ENCODE measurements around the gene CHD5. TPM values are rescaled to one million over a fixed set of nuclear protein-coding genes. Genes with fewer than 3 reads are reported as not detected.

CHD5 gene
- total RNA-seq, 1 experiment from 2014 or later = 62.9 TPM

GRCh38 chr1:6125366-6125765 is 54.8 kb downstream of the CHD5 start:
- TF ChIP-seq REST (IDR thresholded peaks at IDR 0.05; ENCODE audit: insufficient read depth in 1 of 2, low read depth in 2 of 2, low read length in 1 of 2) (no peak), SIN3A (IDR thresholded peaks at IDR 0.05; ENCODE audit: borderline replicate concordance, insufficient read depth, low read depth, low read length) (no peak), TCF7L2 (IDR thresholded peaks at IDR 0.05; ENCODE audit: low read depth, low read length) (no peak), POLR2AphosphoS5 (IDR thresholded peaks at IDR 0.05; ENCODE audit: low read depth, low read length) (no peak), CTCF (IDR thresholded peaks at IDR 0.05) (no peak)

GRCh38 chr1:6124746-6125365 is 55.3 kb downstream of the CHD5 start:
- no peaks in the 10 kb centered on the region for H3K9me3 ChIP-seq (ENCODE audit: control insufficient read depth, insufficient read depth, low read depth, low read length)
- TF ChIP-seq SIN3A (IDR thresholded peaks at IDR 0.05; ENCODE audit: borderline replicate concordance, insufficient read depth, low read depth, low read length) (no peak), CTCF (IDR thresholded peaks at IDR 0.05) (no peak), REST (IDR thresholded peaks at IDR 0.05; ENCODE audit: insufficient read depth in 1 of 2, low read depth in 2 of 2, low read length in 1 of 2) (no peak), POLR2AphosphoS5 (IDR thresholded peaks at IDR 0.05; ENCODE audit: low read depth, low read length) (no peak), TCF7L2 (IDR thresholded peaks at IDR 0.05; ENCODE audit: low read depth, low read length) (no peak)
- in situ Hi-C loops (cut with HindIII; ENCODE audit: low pct_unique_long_range_greater_than_20kb, low sequenced_read_pairs) = no loop called here
- no peak overlapping the region for H3K27ac ChIP-seq (ENCODE audit: low read length)
- no peaks in the 10 kb centered on the region for H3K27me3 ChIP-seq (ENCODE audit: control insufficient read depth, insufficient read depth, low read length)
- H3K4me1 ChIP-seq (ENCODE audit: control insufficient read depth, insufficient read depth, low read length) = no peaks in the 10 kb centered on the region
- CTCF ChIA-PET = no interaction called here
- H3K4me3 ChIP-seq (ENCODE audit: low read depth in 2 of 2, low read length in 2 of 2) = no peak overlapping the region
- POLR2A ChIA-PET = no interaction called here
- intact Hi-C loops (cut with micrococcal nuclease; ENCODE audit: unreplicated experiment) = no loop called here
- ATAC-seq (no peak), DNase-seq (ENCODE audit: low read depth, low spot score) (no peak)
- no peaks in the 10 kb centered on the region; the same call in 1 of the 2 replicates for H3K36me3 ChIP-seq (ENCODE audit: control insufficient read depth, insufficient read depth, low read length)
- BruUV-seq (replicated peaks) = no TSS peak

More at GRCh38 chr1:6125366-6125765, 54.8 kb downstream of the CHD5 start:
- intact Hi-C loops (cut with micrococcal nuclease; ENCODE audit: unreplicated experiment) (no loop called here), in situ Hi-C loops (cut with HindIII; ENCODE audit: low pct_unique_long_range_greater_than_20kb, low sequenced_read_pairs) (no loop called here)
- H3K36me3 ChIP-seq (ENCODE audit: control insufficient read depth, insufficient read depth, low read length) = no peaks in the 10 kb centered on the region; the same call in 1 of the 2 replicates
- H3K9me3 ChIP-seq (ENCODE audit: control insufficient read depth, insufficient read depth, low read depth, low read length) = no peaks in the 10 kb centered on the region
- no peak for ATAC-seq
- no peaks in the 10 kb centered on the region for H3K27me3 ChIP-seq (ENCODE audit: control insufficient read depth, insufficient read depth, low read length)
- ChIA-PET POLR2A (no interaction called here), CTCF (no interaction called here)
- DNase-seq (ENCODE audit: low read depth, low spot score) = no peak
- no peaks in the 10 kb centered on the region for H3K4me1 ChIP-seq (ENCODE audit: control insufficient read depth, insufficient read depth, low read length)
- H3K27ac ChIP-seq (ENCODE audit: low read length) = no peak overlapping the region
- no peak overlapping the region for H3K4me3 ChIP-seq (ENCODE audit: low read depth in 2 of 2, low read length in 2 of 2)
- no TSS peak for BruUV-seq (replicated peaks)
